GM18498 (cell line): ENCODE data around the gene SERPINB12.

ENCODE experiments used
- ATAC-seq: cut with Tn5 transposase; IDR thresholded peaks from one replicate; pipeline ENCODE4 v1.9.1; 2021; ENCODE audit warnings: mild to moderate bottlenecking, moderate library complexity; ENCODE audit not compliant: unreplicated experiment

The SERPINB12 gene

GRCh38 chr18:63550068-63550467 is 7.9 kb downstream of the SERPINB12 start:
- ATAC-seq: no peak

- no peak for ATAC-seq
Observed at GRCh38 chr18:63551769-63552168, 9.6 kb downstream of the SERPINB12 start.

- no peak for ATAC-seq
Observed at GRCh38 chr18:63552581-63552980, 10.4 kb downstream of the SERPINB12 start.

- no peak for ATAC-seq
Observed at GRCh38 chr18:63553081-63553480, 10.9 kb downstream of the SERPINB12 start.

- no peak for ATAC-seq
Observed at GRCh38 chr18:63559567-63560491, 17.7 kb downstream of the SERPINB12 start.

- ATAC-seq: peak; percentile 72
Observed at GRCh38 chr18:63562284-63562683, 20.1 kb downstream of the SERPINB12 start.

GRCh38 chr18:63564021-63564420 is 21.9 kb downstream of the SERPINB12 start:
- ATAC-seq: no peak

- no peak for ATAC-seq
Observed at GRCh38 chr18:63564561-63564960, 22.4 kb downstream of the SERPINB12 start.

- ATAC-seq: no peak
Observed at GRCh38 chr18:63567276-63567675, 25.1 kb downstream of the SERPINB12 start.

GRCh38 chr18:63567825-63568224 is 25.7 kb downstream of the SERPINB12 start:
- ATAC-seq: no peak

- ATAC-seq: no peak
Observed at GRCh38 chr18:63570721-63571120, 28.6 kb downstream of the SERPINB12 start.

GRCh38 chr18:63575681-63576080 is 33.5 kb downstream of the SERPINB12 start:
- no peak for ATAC-seq

GRCh38 chr18:63578357-63578958 is 36.3 kb downstream of the SERPINB12 start:
- ATAC-seq: peak; percentile 64

GRCh38 chr18:63579616-63580015 is 37.4 kb downstream of the SERPINB12 start:
- ATAC-seq: no peak

GRCh38 chr18:63585988-63586387 is 43.8 kb downstream of the SERPINB12 start:
- no peak for ATAC-seq

GRCh38 chr18:63586431-63586830 is 44.3 kb downstream of the SERPINB12 start:
- ATAC-seq: no peak

- no peak for ATAC-seq
Observed at GRCh38 chr18:63586966-63587365, 44.8 kb downstream of the SERPINB12 start, which contains the start of gene SERPINB13. SERPINB13 (plus strand) TSS chr18:63587343; CDS start chr18:63588668, 1,325 bp downstream.

GRCh38 chr18:63588909-63589308 is 46.7 kb downstream of the SERPINB12 start:
- ATAC-seq: no peak

GRCh38 chr18:63590373-63590772 is 48.2 kb downstream of the SERPINB12 start:
- ATAC-seq: no peak

- no peak for ATAC-seq
Observed at GRCh38 chr18:63590966-63591695, 49.0 kb downstream of the SERPINB12 start.

- ATAC-seq: no peak
Observed at GRCh38 chr18:63591725-63592124, 49.6 kb downstream of the SERPINB12 start.
